ENCODE measurements around the gene COMTD1. TPM values are rescaled to one million over a fixed set of nuclear protein-coding genes. Genes with fewer than 3 reads are reported as not detected.
A peak's percentile ranks its signal among the peaks of the same experiment; 100 is the strongest.

Gene COMTD1
- total and polyA plus RNA-seq, 2 of the 4 experiments (the other 2 are of a cell fraction) = 1.6 to 6.4 TPM

- TF ChIP-seq, protein P1, sequence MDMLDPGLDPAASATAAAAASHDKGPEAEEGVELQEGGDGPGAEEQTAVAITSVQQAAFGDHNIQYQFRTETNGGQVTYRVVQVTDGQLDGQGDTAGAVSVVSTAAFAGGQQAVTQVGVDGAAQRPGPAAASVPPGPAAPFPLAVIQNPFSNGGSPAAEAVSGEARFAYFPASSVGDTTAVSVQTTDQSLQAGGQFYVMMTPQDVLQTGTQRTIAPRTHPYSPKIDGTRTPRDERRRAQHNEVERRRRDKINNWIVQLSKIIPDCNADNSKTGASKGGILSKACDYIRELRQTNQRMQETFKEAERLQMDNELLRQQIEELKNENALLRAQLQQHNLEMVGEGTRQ (IDR thresholded peaks at IDR 0.05; ENCODE audit: low read depth, low read length) = no peak
Measured at GRCh38 chr10:75211007-75211691, 24.6 kb downstream of the COMTD1 start (continued).

DNA sequence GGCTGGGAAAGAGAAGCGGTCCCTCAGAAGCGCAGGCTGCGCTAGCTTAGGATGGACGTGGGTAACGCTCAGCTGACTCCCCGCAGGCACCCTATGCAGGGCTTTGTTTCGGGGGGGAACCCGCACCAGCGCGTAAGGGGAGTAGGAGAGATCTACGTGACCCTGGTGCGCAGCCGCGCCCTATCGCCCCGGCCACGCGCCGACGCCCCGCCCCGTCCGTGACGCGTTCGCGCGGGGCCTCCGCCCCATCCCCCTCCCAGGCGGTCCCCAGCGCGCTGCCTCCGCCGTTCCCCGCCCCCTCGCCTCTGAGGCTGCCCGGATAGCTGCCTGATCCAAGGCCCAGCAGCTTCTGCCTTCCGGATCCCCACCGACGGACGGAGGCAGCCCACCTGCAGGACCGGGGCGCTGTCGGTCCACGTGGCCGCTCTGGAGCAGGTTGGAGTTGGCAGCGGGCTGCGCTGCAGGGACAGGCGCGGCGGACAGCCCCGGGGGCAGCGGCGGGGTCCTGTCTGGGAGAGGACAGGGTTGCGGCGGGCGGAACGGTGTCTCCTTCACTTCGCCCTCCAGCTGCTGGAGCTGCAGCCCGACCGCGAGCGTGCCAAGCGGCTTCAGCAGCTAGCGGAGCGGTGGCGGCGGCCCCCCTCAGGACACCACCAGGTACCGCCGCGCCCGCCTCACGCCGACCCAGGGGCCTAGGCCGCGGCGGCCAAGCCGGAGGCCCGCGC is 25.3 kb downstream of the COMTD1 start, which contains the start of gene VDAC2:
Gene VDAC2, plus strand, starts transcription at position 515 of the 725 bp plus-strand sequence. CDS start 363 bp downstream, outside the sequence.
- BruUV-seq (replicated peaks) = no TSS peak
- CTCF ChIA-PET = interaction anchor here (1.0 kb wide), 1 partner anchor 22 kb away, joined by 3 read pairs; no protein-coding TSS in a partner anchor
- 0% methylated on average over 36 of the region's 80 CpGs; no CpG with 5 or more reads in 1 of the 2 experiments for WGBS, 2 experiments (ENCODE audit: extremely low coverage in 2 of 2, insufficient read length in 1 of 2)
- TF ChIP-seq MAZ (IDR thresholded peaks at IDR 0.05; ENCODE audit: borderline replicate concordance, low read depth, low read length) (peak; percentile 70; the same call in 1 of the 2 replicates), CTCF (conservative IDR thresholded peaks at IDR 0.05; ENCODE audit: low read depth, low read length) (no peak), RFX5 (IDR thresholded peaks at IDR 0.05; ENCODE audit: low read depth, low read length) (no peak), CHD1 (IDR thresholded peaks at IDR 0.05; ENCODE audit: low read depth, low read length) (peak; percentile 48; the same call in 1 of the 2 replicates), MAFK (IDR thresholded peaks at IDR 0.05; ENCODE audit: low read depth, low read length) (no peak), NFE2L2 (IDR thresholded peaks at IDR 0.05; ENCODE audit: low read depth, low read length) (no peak; the same call in 1 of the 2 replicates), BHLHE40 (IDR thresholded peaks at IDR 0.05; ENCODE audit: low read depth, low read length) (no peak), POLR2A (IDR thresholded peaks at IDR 0.05; ENCODE audit: low read depth, low read length) (peak; percentile 87)
- TF ChIP-seq, protein P2, sequence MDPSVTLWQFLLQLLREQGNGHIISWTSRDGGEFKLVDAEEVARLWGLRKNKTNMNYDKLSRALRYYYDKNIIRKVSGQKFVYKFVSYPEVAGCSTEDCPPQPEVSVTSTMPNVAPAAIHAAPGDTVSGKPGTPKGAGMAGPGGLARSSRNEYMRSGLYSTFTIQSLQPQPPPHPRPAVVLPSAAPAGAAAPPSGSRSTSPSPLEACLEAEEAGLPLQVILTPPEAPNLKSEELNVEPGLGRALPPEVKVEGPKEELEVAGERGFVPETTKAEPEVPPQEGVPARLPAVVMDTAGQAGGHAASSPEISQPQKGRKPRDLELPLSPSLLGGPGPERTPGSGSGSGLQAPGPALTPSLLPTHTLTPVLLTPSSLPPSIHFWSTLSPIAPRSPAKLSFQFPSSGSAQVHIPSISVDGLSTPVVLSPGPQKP (IDR thresholded peaks at IDR 0.05; ENCODE audit: borderline replicate concordance, low read depth, low read length) = no peak

More for the DNA sequence above, 25.3 kb downstream of the COMTD1 start, which contains the start of gene VDAC2:
- Histone ChIP-seq H3K23ac (ENCODE audit: low read depth, low read length) (peak within 1 kb of the TSS; percentile 99), H3K9ac (ENCODE audit: low read depth, low read length) (peak within 1 kb of the TSS; percentile 98), H2BK120ac (ENCODE audit: low read depth, low read length) (peak within 1 kb of the TSS; percentile 100), H4K20me1 (ENCODE audit: insufficient read depth, low read length) (peaks cover 19% of the 10 kb centered on the region), H3K36me3 (ENCODE audit: control insufficient read depth, insufficient read depth, low read length) (peaks cover 14% of the 10 kb centered on the region), H3K14ac (replicated peaks; ENCODE audit: low read depth, low read length) (peak within 1 kb of the TSS; percentile 100), H4K5ac (ENCODE audit: low read depth, low read length) (peak within 1 kb of the TSS; percentile 97), H3K18ac (ENCODE audit: low read depth, low read length) (peak within 1 kb of the TSS; percentile 95), H2BK20ac (ENCODE audit: low read depth, low read length) (peak within 1 kb of the TSS; percentile 95), H3K9me3 (ENCODE audit: control insufficient read depth, insufficient read depth, low read length) (no peaks in the 10 kb centered on the region), H2AFZ (replicated peaks; ENCODE audit: low read length, poor library complexity) (peak within 1 kb of the TSS; percentile 97), H3K56ac (ENCODE audit: extremely low read depth, insufficient read depth, low read length) (peak within 1 kb of the TSS; percentile 98), H3K4me3 (ENCODE audit: insufficient read depth, low read depth, low read length) (peak within 1 kb of the TSS; percentile 71), H3K4me1 (ENCODE audit: control insufficient read depth, insufficient read depth, low read length) (peaks cover 12% of the 10 kb centered on the region), H3K4ac (ENCODE audit: low read depth, low read length) (peak within 1 kb of the TSS; percentile 100), H2BK15ac (ENCODE audit: low read depth, low read length) (peak within 1 kb of the TSS; percentile 99; the same call in 2 of the 3 replicates), H3K9me1 (ENCODE audit: insufficient read depth, low read length) (peaks cover 9% of the 10 kb centered on the region), H2BK5ac (ENCODE audit: low read depth, low read length, poor library complexity, severe bottlenecking) (peak within 1 kb of the TSS; percentile 100), H2AK9ac (replicated peaks; ENCODE audit: low read depth, low read length, poor library complexity) (peak within 1 kb of the TSS; percentile 100), H3K4me2 (ENCODE audit: low read depth, low read length) (peak within 1 kb of the TSS; percentile 96), H4K8ac (ENCODE audit: low read depth in 2 of 2, low read length in 2 of 2) (peak within 1 kb of the TSS; percentile 98 to 99), H4K91ac (ENCODE audit: insufficient read depth, low read depth, low read length) (peak within 1 kb of the TSS; percentile 100), H3K27me3 (ENCODE audit: control insufficient read depth, insufficient read depth, low read length) (no peaks in the 10 kb centered on the region), H3K27ac (ENCODE audit: insufficient read depth, low read length) (peak within 1 kb of the TSS; percentile 100), H3K79me1 (ENCODE audit: low read depth in 1 of 2, low read length in 2 of 2) (peaks cover 3 to 19% of the 10 kb centered on the region in 2 experiments; a peak in 3 of 4 replicates), H2AK5ac (ENCODE audit: low read depth, low read length) (peak within 1 kb of the TSS; percentile 100)
- ATAC-seq (ENCODE audit: low read depth) (peak; percentile 94), DNase-seq (peak; percentile 79)
- dilution Hi-C loops (cut with HindIII; ENCODE audit: low sequenced_read_pairs, unreplicated experiment) = no loop called here
- in situ Hi-C loops (cut with MboI; ENCODE audit: low sequenced_read_pairs) = no loop called here
- POLR2A ChIA-PET (ENCODE audit: unreplicated experiment) = interaction anchor here (0.6 to 1.1 kb wide), 3 partner anchors 10 to 74 kb away, joined by 3 to 18 read pairs (median 4); no protein-coding TSS in a partner anchor
- intact Hi-C loops (cut with micrococcal nuclease) = loop anchor here (1.0 to 5.0 kb wide), 3 partner anchors 14 to 98 kb away; partner anchors contain the start of gene SAMD8

Measured in IMR-90 (cell line).